Measurements from ENCODE around the gene AP1S2. TPM values are rescaled to one million over a fixed set of nuclear protein-coding genes. Genes with fewer than 3 reads are reported as not detected.

AP1S2 gene
- total and polyA plus RNA-seq, 5 donors from 2014 or later: 32.8 to 93.5 (median 69.8) TPM

- no peak overlapping the region for H3K27ac ChIP-seq (ENCODE audit: insufficient read depth, low read length, poor library complexity, severe bottlenecking)
These were observed 50.0 kb downstream of the AP1S2 start for GRCh38 chrX:15804563-15804962.

GRCh38 chrX:15797707-15798106 lies 56.9 kb downstream of the AP1S2 start:
- H3K4me1 ChIP-seq (ENCODE audit: control insufficient read depth, insufficient read depth, low read length, poor library complexity, severe bottlenecking): peaks cover 23% of the 10 kb centered on the region
- no peaks in the 10 kb centered on the region for H3K27me3 Mint-ChIP-seq
- no peak for ATAC-seq (ENCODE audit: low read depth in 2 of 2)
- peaks cover 11 to 62% (median 16%) of the 10 kb centered on the region in 4 donors for H3K4me1 Mint-ChIP-seq
- peak overlapping the region in 1 of 4 donors; percentile 41 for H3K4me3 Mint-ChIP-seq
- H3K4me3 ChIP-seq (ENCODE audit: low read depth, low read length): no peak overlapping the region
- peaks cover 27% of the 10 kb centered on the region for H3K36me3 ChIP-seq (ENCODE audit: control insufficient read depth, insufficient read depth, low read length)
- no peak overlapping the region for H3K27ac ChIP-seq (ENCODE audit: insufficient read depth, low read length, poor library complexity, severe bottlenecking)
- H3K27me3 ChIP-seq (ENCODE audit: control insufficient read depth, insufficient read depth, low read length): no peaks in the 10 kb centered on the region
- H3K9me3 ChIP-seq (ENCODE audit: control insufficient read depth in 2 of 2, low read length in 2 of 2): no peaks in the 10 kb centered on the region
- H3K36me3 Mint-ChIP-seq: peaks cover 50% of the 10 kb centered on the region
- no peaks in the 10 kb centered on the region for H3K9me3 Mint-ChIP-seq
- no peak overlapping the region for H3K27ac Mint-ChIP-seq
- DNase-seq: no peak

More at GRCh38 chrX:15804563-15804962, 50.0 kb downstream of the AP1S2 start:
- Mint-ChIP-seq H3K4me1 (peaks cover 0 to 11% (median 6%) of the 10 kb centered on the region in 4 donors), H3K9me3 (no peaks in the 10 kb centered on the region), H3K27ac (no peak overlapping the region), H3K27me3 (no peaks in the 10 kb centered on the region), H3K4me3 (no peak overlapping the region), H3K36me3 (peaks cover 41% of the 10 kb centered on the region)
- DNase-seq (no peak), ATAC-seq (ENCODE audit: low read depth in 2 of 2) (no peak)
- H3K27me3 ChIP-seq (ENCODE audit: control insufficient read depth, insufficient read depth, low read length): no peaks in the 10 kb centered on the region
- H3K9me3 ChIP-seq (ENCODE audit: control insufficient read depth in 2 of 2, low read length in 2 of 2): no peaks in the 10 kb centered on the region
- peaks cover 44% of the 10 kb centered on the region for H3K36me3 ChIP-seq (ENCODE audit: control insufficient read depth, insufficient read depth, low read length)
- no peaks in the 10 kb centered on the region for H3K4me1 ChIP-seq (ENCODE audit: control insufficient read depth, insufficient read depth, low read length, poor library complexity, severe bottlenecking)
- H3K4me3 ChIP-seq (ENCODE audit: low read depth, low read length): no peak overlapping the region

GRCh38 chrX:15790769-15791290 lies 63.8 kb downstream of the AP1S2 start:
- Mint-ChIP-seq H3K27me3 (no peaks in the 10 kb centered on the region), H3K4me1 (peaks cover under 1 to 34% (median 8%) of the 10 kb centered on the region in 4 donors), H3K4me3 (no peak overlapping the region), H3K9me3 (no peaks in the 10 kb centered on the region), H3K36me3 (peaks cover 25% of the 10 kb centered on the region), H3K27ac (no peak overlapping the region)
- peak in 1 of 3 donors; percentile 59 for DNase-seq
- peak overlapping the region; percentile 92 for H3K4me3 ChIP-seq (ENCODE audit: low read depth, low read length)
- H3K36me3 ChIP-seq (ENCODE audit: control insufficient read depth, insufficient read depth, low read length): peaks cover 11% of the 10 kb centered on the region
- peak; percentile 6 to 7 for ATAC-seq (ENCODE audit: low read depth in 2 of 2)
- peaks cover 35% of the 10 kb centered on the region for H3K4me1 ChIP-seq (ENCODE audit: control insufficient read depth, insufficient read depth, low read length, poor library complexity, severe bottlenecking)
- no peaks in the 10 kb centered on the region for H3K9me3 ChIP-seq (ENCODE audit: control insufficient read depth in 2 of 2, low read length in 2 of 2)
- peak overlapping the region; percentile 93 for H3K27ac ChIP-seq (ENCODE audit: insufficient read depth, low read length, poor library complexity, severe bottlenecking)
- no peaks in the 10 kb centered on the region for H3K27me3 ChIP-seq (ENCODE audit: control insufficient read depth, insufficient read depth, low read length)

GRCh38 chrX:15789979-15790768 lies 64.4 kb downstream of the AP1S2 start, which contains the start of gene ZRSR2:
Gene ZRSR2, plus strand, starts transcription at chrX:15790484. Its CDS starts 12 bp downstream, at chrX:15790496.
- no peak within 1 kb of the TSS for H3K4me3 Mint-ChIP-seq
- DNase-seq (peak; percentile 81 to 97 (median 94)), ATAC-seq (ENCODE audit: low read depth in 2 of 2) (peak; percentile 90 to 91)
- Histone ChIP-seq H3K9me3 (ENCODE audit: control insufficient read depth in 2 of 2, low read length in 2 of 2) (no peaks in the 10 kb centered on the region), H3K4me3 (ENCODE audit: low read depth, low read length) (peak within 1 kb of the TSS; percentile 92), H3K4me1 (ENCODE audit: control insufficient read depth, insufficient read depth, low read length, poor library complexity, severe bottlenecking) (peaks cover 31% of the 10 kb centered on the region), H3K27me3 (ENCODE audit: control insufficient read depth, insufficient read depth, low read length) (no peaks in the 10 kb centered on the region), H3K36me3 (ENCODE audit: control insufficient read depth, insufficient read depth, low read length) (peaks cover 11% of the 10 kb centered on the region), H3K27ac (ENCODE audit: insufficient read depth, low read length, poor library complexity, severe bottlenecking) (peak within 1 kb of the TSS; percentile 93)
- peaks cover 24% of the 10 kb centered on the region for H3K36me3 Mint-ChIP-seq
- H3K4me1 Mint-ChIP-seq: peaks cover 0 to 27% (median 7%) of the 10 kb centered on the region in 4 donors
- H3K27ac Mint-ChIP-seq: no peak within 1 kb of the TSS
- no peaks in the 10 kb centered on the region for H3K27me3 Mint-ChIP-seq
- peaks cover 0 to 1% (median 0%) of the 10 kb centered on the region in 7 donors for H3K9me3 Mint-ChIP-seq

GRCh38 chrX:15786915-15787314 lies 67.7 kb downstream of the AP1S2 start:
- H3K9me3 Mint-ChIP-seq: peaks cover 0 to 1% (median 0%) of the 10 kb centered on the region in 7 donors
- peak overlapping the region in 1 of 3 donors; percentile 28 for H3K27ac Mint-ChIP-seq
- peaks cover 23% of the 10 kb centered on the region for H3K36me3 Mint-ChIP-seq
- Histone ChIP-seq H3K36me3 (ENCODE audit: control insufficient read depth, insufficient read depth, low read length) (peaks cover 9% of the 10 kb centered on the region), H3K27ac (ENCODE audit: insufficient read depth, low read length, poor library complexity, severe bottlenecking) (no peak overlapping the region), H3K4me1 (ENCODE audit: control insufficient read depth, insufficient read depth, low read length, poor library complexity, severe bottlenecking) (peaks cover 11% of the 10 kb centered on the region), H3K4me3 (ENCODE audit: low read depth, low read length) (no peak overlapping the region), H3K27me3 (ENCODE audit: control insufficient read depth, insufficient read depth, low read length) (no peaks in the 10 kb centered on the region), H3K9me3 (ENCODE audit: control insufficient read depth in 2 of 2, low read length in 2 of 2) (no peaks in the 10 kb centered on the region)
- peak overlapping the region in 1 of 4 donors; percentile 43 for H3K4me3 Mint-ChIP-seq
- DNase-seq (no peak), ATAC-seq (ENCODE audit: low read depth in 2 of 2) (no peak)
- H3K27me3 Mint-ChIP-seq: no peaks in the 10 kb centered on the region
- H3K4me1 Mint-ChIP-seq: peaks cover 0 to 13% (median 4%) of the 10 kb centered on the region in 4 donors

GRCh38 chrX:15785176-15785750 lies 69.3 kb downstream of the AP1S2 start:
- peaks cover 7% of the 10 kb centered on the region for H3K4me1 ChIP-seq (ENCODE audit: control insufficient read depth, insufficient read depth, low read length, poor library complexity, severe bottlenecking)
- H3K27ac ChIP-seq (ENCODE audit: insufficient read depth, low read length, poor library complexity, severe bottlenecking): no peak overlapping the region
- DNase-seq (no peak), ATAC-seq (ENCODE audit: low read depth in 2 of 2) (no peak)
- H3K27me3 Mint-ChIP-seq: no peaks in the 10 kb centered on the region
- no peaks in the 10 kb centered on the region for H3K27me3 ChIP-seq (ENCODE audit: control insufficient read depth, insufficient read depth, low read length)
- H3K9me3 Mint-ChIP-seq: peaks cover 0 to 1% (median 0%) of the 10 kb centered on the region in 7 donors
- H3K36me3 Mint-ChIP-seq: peaks cover 28% of the 10 kb centered on the region
- H3K27ac Mint-ChIP-seq: no peak overlapping the region
- H3K4me1 Mint-ChIP-seq: peaks cover 0 to 13% (median 6%) of the 10 kb centered on the region in 4 donors
- no peak overlapping the region for H3K4me3 Mint-ChIP-seq
- peaks cover 9% of the 10 kb centered on the region for H3K36me3 ChIP-seq (ENCODE audit: control insufficient read depth, insufficient read depth, low read length)
- no peaks in the 10 kb centered on the region for H3K9me3 ChIP-seq (ENCODE audit: control insufficient read depth in 2 of 2, low read length in 2 of 2)
- no peak overlapping the region for H3K4me3 ChIP-seq (ENCODE audit: low read depth, low read length)

- peaks cover 0 to 1% (median 0%) of the 10 kb centered on the region in 7 donors for H3K9me3 Mint-ChIP-seq
- no peaks in the 10 kb centered on the region for H3K9me3 ChIP-seq (ENCODE audit: control insufficient read depth in 2 of 2, low read length in 2 of 2)
- ATAC-seq (ENCODE audit: low read depth in 2 of 2) (peak; percentile 37 to 53), DNase-seq (peak in 2 of 3 donors; percentile 5 to 53)
- no peaks in the 10 kb centered on the region for H3K4me1 ChIP-seq (ENCODE audit: control insufficient read depth, insufficient read depth, low read length, poor library complexity, severe bottlenecking)
- H3K27me3 ChIP-seq (ENCODE audit: control insufficient read depth, insufficient read depth, low read length): no peaks in the 10 kb centered on the region
- peak overlapping the region; percentile 72 for H3K4me3 ChIP-seq (ENCODE audit: low read depth, low read length)
- H3K4me1 Mint-ChIP-seq: peaks cover 0 to 13% (median 6%) of the 10 kb centered on the region in 4 donors
- peak overlapping the region; percentile 78 for H3K27ac ChIP-seq (ENCODE audit: insufficient read depth, low read length, poor library complexity, severe bottlenecking)
- H3K36me3 Mint-ChIP-seq: peaks cover 44% of the 10 kb centered on the region
- peak overlapping the region; percentile 43 to 86 (median 72) for H3K4me3 Mint-ChIP-seq
- no peaks in the 10 kb centered on the region for H3K27me3 Mint-ChIP-seq
- H3K27ac Mint-ChIP-seq: peak overlapping the region; percentile 93 to 98 (median 94)
- H3K36me3 ChIP-seq (ENCODE audit: control insufficient read depth, insufficient read depth, low read length): peaks cover 26% of the 10 kb centered on the region
These were observed 72.5 kb downstream of the AP1S2 start for GRCh38 chrX:15781961-15782699.

All from CD4-positive, CD25-positive, alpha-beta regulatory T cell (primary cell).